22Rv1 (cell line): ENCODE results near the gene LHX1.

Experiments
- ZFX ChIP-seq: fragments of 450-650 bp; IDR thresholded peaks from 2 replicates; pipeline ENCODE4 v1.6.1; 2017; ENCODE audit warnings: antibody characterized with exemption, borderline replicate concordance
- TF ChIP-seq, protein P1 (sequence below): fragments of 450-650 bp; IDR thresholded peaks from 2 replicates; pipeline ENCODE4 v1.5.1; 2017; ENCODE audit warnings: mild to moderate bottlenecking

DNA sequence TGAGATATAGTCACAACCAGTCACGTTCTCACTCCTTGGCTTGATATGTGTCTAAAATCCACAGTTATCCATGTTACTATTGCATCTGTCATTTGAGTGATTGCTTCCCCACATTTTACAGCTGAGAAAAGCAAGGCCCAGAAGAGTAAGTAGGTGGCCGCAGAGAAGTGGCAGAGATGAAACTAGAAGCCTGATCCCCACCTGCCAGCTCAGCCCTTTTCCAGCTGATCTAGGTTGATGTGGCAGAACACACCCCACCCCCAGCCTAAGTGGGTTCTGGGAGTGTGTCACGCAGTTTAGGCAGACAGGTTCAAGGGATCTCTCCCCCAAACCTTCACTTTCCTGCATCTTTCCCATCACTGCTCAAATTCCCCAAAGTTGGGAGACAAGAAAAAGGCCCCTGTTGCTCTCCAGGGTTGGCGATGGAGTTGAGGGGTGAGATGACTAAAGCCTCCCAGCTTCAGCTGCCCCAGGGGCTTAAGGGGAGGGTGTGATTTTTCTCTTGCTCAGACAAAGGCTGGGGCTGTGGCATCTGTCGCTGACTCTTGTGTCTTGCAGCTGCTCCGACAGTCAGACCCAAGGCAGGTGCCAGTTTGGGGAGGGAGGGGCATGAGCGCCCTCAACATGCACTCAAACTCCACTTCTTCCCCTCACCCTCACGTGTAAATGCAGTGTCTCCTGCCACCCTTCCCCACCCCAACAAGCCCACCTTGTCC lies 48.9 kb upstream of the LHX1 start:
- TF ChIP-seq, protein P1, sequence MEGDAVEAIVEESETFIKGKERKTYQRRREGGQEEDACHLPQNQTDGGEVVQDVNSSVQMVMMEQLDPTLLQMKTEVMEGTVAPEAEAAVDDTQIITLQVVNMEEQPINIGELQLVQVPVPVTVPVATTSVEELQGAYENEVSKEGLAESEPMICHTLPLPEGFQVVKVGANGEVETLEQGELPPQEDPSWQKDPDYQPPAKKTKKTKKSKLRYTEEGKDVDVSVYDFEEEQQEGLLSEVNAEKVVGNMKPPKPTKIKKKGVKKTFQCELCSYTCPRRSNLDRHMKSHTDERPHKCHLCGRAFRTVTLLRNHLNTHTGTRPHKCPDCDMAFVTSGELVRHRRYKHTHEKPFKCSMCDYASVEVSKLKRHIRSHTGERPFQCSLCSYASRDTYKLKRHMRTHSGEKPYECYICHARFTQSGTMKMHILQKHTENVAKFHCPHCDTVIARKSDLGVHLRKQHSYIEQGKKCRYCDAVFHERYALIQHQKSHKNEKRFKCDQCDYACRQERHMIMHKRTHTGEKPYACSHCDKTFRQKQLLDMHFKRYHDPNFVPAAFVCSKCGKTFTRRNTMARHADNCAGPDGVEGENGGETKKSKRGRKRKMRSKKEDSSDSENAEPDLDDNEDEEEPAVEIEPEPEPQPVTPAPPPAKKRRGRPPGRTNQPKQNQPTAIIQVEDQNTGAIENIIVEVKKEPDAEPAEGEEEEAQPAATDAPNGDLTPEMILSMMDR: no peak
- TF ChIP-seq ZFX: no peak
